Liver (tissue), 9 donors: Measurements from ENCODE around the gene EPHA5. TPM values are rescaled to one million over a fixed set of nuclear protein-coding genes. Genes with fewer than 3 reads are reported as not detected.

Source experiments
- DNase-seq: peaks from one replicate; pipeline ENCODE4 v3.0.0-alpha.2; 2017; ENCODE audit warnings: low spot score
- H3K27ac ChIP-seq, 2 donors: one replicate each; pipeline ENCODE4 v1.7.0; 2013; ENCODE audit warnings: inconsistent platforms in 2 of 2, low read length in 2 of 2, control low read depth in 1 of 2, low read depth in 1 of 2, mild to moderate bottlenecking in 1 of 2
- H3K27me3 ChIP-seq, 4 donors: one replicate each; pipeline versions ENCODE4 v1.6.1 to v1.7.0; 2013; ENCODE audit warnings: low read length in 3 of 4, inconsistent platforms in 1 of 4, mild to moderate bottlenecking in 1 of 4, moderate library complexity in 1 of 4; ENCODE audit not compliant: control insufficient read depth in 4 of 4, insufficient read depth in 4 of 4
- H3K36me3 ChIP-seq, 4 donors: one replicate each; pipeline versions ENCODE4 v1.6.1 to v1.7.0; 2013; ENCODE audit warnings: low read length in 3 of 4, mild to moderate bottlenecking in 3 of 4, low read depth in 1 of 4, moderate library complexity in 1 of 4; ENCODE audit not compliant: control insufficient read depth in 4 of 4, insufficient read depth in 3 of 4
- H3K4me1 ChIP-seq, 4 donors: one replicate each; pipeline versions ENCODE4 v1.6.1 to v1.7.0; 2013; ENCODE audit warnings: low read length in 3 of 4, mild to moderate bottlenecking in 3 of 4, moderate library complexity in 1 of 4; ENCODE audit not compliant: control insufficient read depth in 4 of 4, insufficient read depth in 4 of 4
- H3K4me3 ChIP-seq, 3 donors: one replicate each; pipeline versions ENCODE4 v1.6.1 to v1.7.0; 2013; ENCODE audit warnings: low read length in 3 of 3, control low read depth in 1 of 3, low read depth in 1 of 3, mild to moderate bottlenecking in 1 of 3
- H3K9ac ChIP-seq, 2 donors: one replicate each; pipeline ENCODE4 v1.7.0; 2013; ENCODE audit warnings: low read length in 2 of 2, mild to moderate bottlenecking in 2 of 2, moderate library complexity in 2 of 2, control low read depth in 1 of 2, low read depth in 1 of 2
- H3K9me3 ChIP-seq, 4 donors: one replicate each; pipeline versions ENCODE4 v1.6.1 to v1.7.0; 2013; ENCODE audit warnings: low read length in 3 of 4; ENCODE audit not compliant: control insufficient read depth in 4 of 4
- ATF3 ChIP-seq: IDR thresholded peaks from 2 replicates; pipeline ENCODE4 v1.6.1; 2016; ENCODE audit warnings: antibody characterized with exemption
- CTCF ChIP-seq: fragments of 150-350 bp; IDR thresholded peaks from 2 replicates; pipeline ENCODE4 v1.5.1; 2017; ENCODE audit warnings: improper control_type of control experiment, low read depth, low read length; ENCODE audit not compliant: missing input control
- EGR1 ChIP-seq, 2 donors: IDR thresholded peaks; 2 replicates each; pipeline ENCODE4 v1.6.1; 2016 to 2018; ENCODE audit warnings: antibody characterized with exemption in 2 of 2, low read depth in 2 of 2
- HNF4G ChIP-seq: IDR thresholded peaks from 2 replicates; pipeline ENCODE4 v1.6.1; 2016; ENCODE audit warnings: antibody characterized with exemption
- JUND ChIP-seq, 2 donors: IDR thresholded peaks; 2 replicates each; pipeline ENCODE4 v1.6.1; 2016; ENCODE audit warnings: antibody characterized with exemption in 2 of 2
- RAD21 ChIP-seq, 2 donors: IDR thresholded peaks; 2 replicates each; pipeline ENCODE4 v1.6.1; 2016; ENCODE audit warnings: antibody characterized with exemption in 2 of 2, mild to moderate bottlenecking in 2 of 2
- RXRA ChIP-seq, 2 donors: IDR thresholded peaks; 2 replicates each; pipeline ENCODE4 v1.6.1; 2017 to 2018; ENCODE audit warnings: antibody characterized with exemption in 2 of 2, mild to moderate bottlenecking in 1 of 2
- SP1 ChIP-seq: IDR thresholded peaks from 2 replicates; pipeline ENCODE4 v1.6.1; 2018; ENCODE audit warnings: antibody characterized with exemption, mild to moderate bottlenecking
- YY1 ChIP-seq: IDR thresholded peaks from 2 replicates; pipeline ENCODE4 v1.6.1; 2016; ENCODE audit warnings: antibody characterized with exemption, mild to moderate bottlenecking
- WGBS: extraction: QIAGEN DNeasy Blood & Tissue Kit; methylation state at CpG from one replicate; pipeline ENCODE4 v1.1.7; 2013; 5-methylcytosine and 5-hydroxymethylcytosine counted together
- polyA plus RNA-seq, 2 donors: library from polyadenylated mRNA; stranded (reverse) in 1 of 2; unstranded in 1 of 2; fragments of 200-250 nt in 1 of 2; fragments of >200 nt in 1 of 2; fragmentation: Nextera tagmentation in 1 of 2; extraction: Ambion mirVana in 1 of 2; gene quantifications; one replicate each; pipeline versions ENCODE4 v1.2.1 to v1.2.3, GENCODE V29; 2013 to 2015
- total RNA-seq, 2 donors: library from RNA; depleted of rRNA; stranded (reverse); fragments of >200 nt; gene quantifications; one replicate each; pipeline ENCODE4 v1.2.3, GENCODE V29; 2014
- TF ChIP-seq, protein P1 (sequence below): IDR thresholded peaks from 2 replicates; pipeline ENCODE4 v1.6.1; 2016; ENCODE audit warnings: antibody characterized with exemption
- donor health status: healthy.
- donor health status: healthy.
- donor health status: healthy.
- donor health status: healthy.
- donor health status: healthy.

The EPHA5 gene
- total and polyA plus RNA-seq, 4 donors = not detected

GRCh38 chr4:65645185-65645584 is 25.1 kb downstream of the EPHA5 start:
- TF ChIP-seq RXRA (IDR thresholded peaks at IDR 0.05) (no peak), EGR1 (IDR thresholded peaks at IDR 0.05; ENCODE audit: low read depth in 2 of 2) (no peak), YY1 (no peak), ATF3 (no peak)
- WGBS = 68% methylated on average over 1 of the region's 1 CpG
- DNase-seq = no peak
- no peaks in the 10 kb centered on the region for H3K4me1 ChIP-seq
- H3K27me3 ChIP-seq = peaks cover 0 to 3% (median 0%) of the 10 kb centered on the region in 4 donors
- no peak overlapping the region for H3K9ac ChIP-seq
- H3K36me3 ChIP-seq = no peaks in the 10 kb centered on the region
- no peak overlapping the region for H3K4me3 ChIP-seq
- H3K9me3 ChIP-seq = no peaks in the 10 kb centered on the region
- H3K27ac ChIP-seq = no peak overlapping the region

- TF ChIP-seq RAD21 (IDR thresholded peaks at IDR 0.05) = no peak
- WGBS = 32% methylated on average over 3 of the region's 3 CpGs
- no peaks in the 10 kb centered on the region for H3K27me3 ChIP-seq
- no peak overlapping the region for H3K4me3 ChIP-seq
- H3K4me1 ChIP-seq = no peaks in the 10 kb centered on the region
- H3K9me3 ChIP-seq = no peaks in the 10 kb centered on the region
- no peak overlapping the region for H3K9ac ChIP-seq
- no peak for DNase-seq
- no peak overlapping the region for H3K27ac ChIP-seq
- H3K36me3 ChIP-seq = no peaks in the 10 kb centered on the region
Observed at GRCh38 chr4:65635051-65635821, 35.1 kb downstream of the EPHA5 start.

DNA sequence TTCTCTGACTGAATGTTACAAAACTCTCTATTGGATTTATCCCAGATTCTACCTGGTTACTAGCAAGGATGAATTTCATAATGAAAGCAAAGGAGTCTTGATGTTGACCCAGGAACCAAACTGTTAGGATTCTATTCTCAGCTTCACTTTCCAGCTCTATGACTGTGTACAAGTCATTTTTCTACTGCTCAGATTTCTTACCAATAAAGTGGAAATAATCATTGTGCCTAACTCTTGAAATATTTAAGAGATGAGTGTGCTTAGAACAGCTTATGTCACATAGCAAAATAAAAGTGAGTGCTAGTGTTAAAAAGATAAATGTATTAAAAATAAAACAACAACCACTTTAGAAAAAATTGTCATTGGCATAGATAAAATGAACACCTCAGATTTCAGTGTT is 45.6 kb downstream of the EPHA5 start:
- Histone ChIP-seq H3K4me3 (no peak overlapping the region), H3K9ac (no peak overlapping the region), H3K36me3 (no peaks in the 10 kb centered on the region), H3K4me1 (no peaks in the 10 kb centered on the region), H3K27me3 (peaks cover 0 to 2% (median 0%) of the 10 kb centered on the region in 4 donors), H3K9me3 (no peaks in the 10 kb centered on the region), H3K27ac (no peak overlapping the region)
- DNase-seq = no peak
- no peak for TF ChIP-seq RAD21 (IDR thresholded peaks at IDR 0.05)
- TF ChIP-seq HNF4G = no peak
- no peak for TF ChIP-seq JUND (IDR thresholded peaks at IDR 0.05)
- TF ChIP-seq EGR1 (IDR thresholded peaks at IDR 0.05; ENCODE audit: low read depth in 2 of 2) = no peak
- no peak for TF ChIP-seq SP1

- Histone ChIP-seq H3K9me3 (no peaks in the 10 kb centered on the region), H3K36me3 (no peaks in the 10 kb centered on the region), H3K9ac (no peak overlapping the region), H3K27ac (no peak overlapping the region), H3K27me3 (no peaks in the 10 kb centered on the region), H3K4me3 (no peak overlapping the region), H3K4me1 (no peaks in the 10 kb centered on the region)
- 38% methylated on average over 1 of the region's 1 CpG for WGBS
- TF ChIP-seq RAD21 (IDR thresholded peaks at IDR 0.05) = no peak
- TF ChIP-seq, protein P1, sequence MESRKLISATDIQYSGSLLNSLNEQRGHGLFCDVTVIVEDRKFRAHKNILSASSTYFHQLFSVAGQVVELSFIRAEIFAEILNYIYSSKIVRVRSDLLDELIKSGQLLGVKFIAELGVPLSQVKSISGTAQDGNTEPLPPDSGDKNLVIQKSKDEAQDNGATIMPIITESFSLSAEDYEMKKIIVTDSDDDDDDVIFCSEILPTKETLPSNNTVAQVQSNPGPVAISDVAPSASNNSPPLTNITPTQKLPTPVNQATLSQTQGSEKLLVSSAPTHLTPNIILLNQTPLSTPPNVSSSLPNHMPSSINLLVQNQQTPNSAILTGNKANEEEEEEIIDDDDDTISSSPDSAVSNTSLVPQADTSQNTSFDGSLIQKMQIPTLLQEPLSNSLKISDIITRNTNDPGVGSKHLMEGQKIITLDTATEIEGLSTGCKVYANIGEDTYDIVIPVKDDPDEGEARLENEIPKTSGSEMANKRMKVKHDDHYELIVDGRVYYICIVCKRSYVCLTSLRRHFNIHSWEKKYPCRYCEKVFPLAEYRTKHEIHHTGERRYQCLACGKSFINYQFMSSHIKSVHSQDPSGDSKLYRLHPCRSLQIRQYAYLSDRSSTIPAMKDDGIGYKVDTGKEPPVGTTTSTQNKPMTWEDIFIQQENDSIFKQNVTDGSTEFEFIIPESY = no peak
- no peak for TF ChIP-seq CTCF
- DNase-seq = no peak
Observed at GRCh38 chr4:65623506-65623905, 46.8 kb downstream of the EPHA5 start.
